NCI-H146 treated with DMSO at 0.1 percent for 48 hours (cell line): ENCODE data around the gene KTI12.
A peak's percentile ranks its signal among the peaks of the same experiment; 100 is the strongest.
"Not testable (repeated sequence)": the region's sequence is repeated elsewhere in the genome, so short reads cannot be mapped to it uniquely, and the experiment has no call there.

Experiments used
- DNase-seq: peaks from one replicate; lab custom pipeline; 2025; ENCODE audit not compliant: unreplicated experiment; lab: John Stamatoyannopoulos, UW

The KTI12 gene

GRCh38 chr1:52033190-52034049 lies at the start of gene KTI12:
Gene KTI12 (minus strand): TSS chr1:52033810. CDS start chr1:52033761, 49 bp downstream.
- DNase-seq: peak; percentile 83

- DNase-seq: no peak
Observed at GRCh38 chr1:52080014-52080415, 46.4 kb upstream of the KTI12 start.

GRCh38 chr1:52077277-52077676 lies 43.7 kb upstream of the KTI12 start:
- not testable (repeated sequence) for DNase-seq

GRCh38 chr1:52072291-52072690 lies 38.7 kb upstream of the KTI12 start:
- no peak for DNase-seq

GRCh38 chr1:52070704-52071103 lies 37.1 kb upstream of the KTI12 start:
- DNase-seq: no peak

GRCh38 chr1:52063192-52063591 lies 29.6 kb upstream of the KTI12 start:
- DNase-seq: no peak

GRCh38 chr1:52060822-52061221 lies 27.2 kb upstream of the KTI12 start:
- no peak for DNase-seq

- no peak for DNase-seq
Observed at GRCh38 chr1:52059888-52060287, 26.3 kb upstream of the KTI12 start.

- DNase-seq: no peak
Observed at GRCh38 chr1:52059321-52059720, 25.7 kb upstream of the KTI12 start.

GRCh38 chr1:52057876-52058415 lies 24.3 kb upstream of the KTI12 start:
- no peak for DNase-seq

- DNase-seq: no peak
Observed at GRCh38 chr1:52057255-52057654, 23.6 kb upstream of the KTI12 start.

- DNase-seq: no peak
Observed at GRCh38 chr1:52056937-52057231, 23.3 kb upstream of the KTI12 start.

GRCh38 chr1:52056163-52056936 lies 22.7 kb upstream of the KTI12 start, which contains the start of gene BTF3L4:
Gene BTF3L4 (plus strand): TSS chr1:52056295. CDS start chr1:52059848, 3,553 bp downstream.
- peak; percentile 96 for DNase-seq

- no peak for DNase-seq
Observed at GRCh38 chr1:52055866-52056162, 22.2 kb upstream of the KTI12 start.

- peak; percentile 88 for DNase-seq
Observed at GRCh38 chr1:52055066-52055865, 21.7 kb upstream of the KTI12 start, which contains the start of gene TXNDC12. Gene TXNDC12 (minus strand): TSS chr1:52055191. CDS start chr1:52055096, 95 bp downstream.

- DNase-seq: no peak
Observed at GRCh38 chr1:52054496-52055065, 21.0 kb upstream of the KTI12 start.

GRCh38 chr1:52053862-52054261 lies 20.3 kb upstream of the KTI12 start:
- DNase-seq: no peak

- not testable (repeated sequence) for DNase-seq
Observed at GRCh38 chr1:52049337-52049736, 15.7 kb upstream of the KTI12 start.

GRCh38 chr1:52045666-52046195 lies 12.1 kb upstream of the KTI12 start:
- not testable (repeated sequence) for DNase-seq

GRCh38 chr1:52045236-52045635 lies 11.6 kb upstream of the KTI12 start:
- DNase-seq: no peak
